Mucosa of rectum (tissue), 2 donors: ENCODE measurements around the gene DPYSL3.

Source experiments
- H3K27ac ChIP-seq, 2 donors: one replicate each; pipeline ENCODE4 v1.7.0; 2013; ENCODE audit warnings: inconsistent platforms in 2 of 2, low read depth in 2 of 2, low read length in 2 of 2
- H3K27me3 ChIP-seq, 2 donors: one replicate each; pipeline ENCODE4 v1.7.0; 2013; ENCODE audit warnings: low read length in 2 of 2; ENCODE audit not compliant: control insufficient read depth in 2 of 2, insufficient read depth in 2 of 2
- H3K36me3 ChIP-seq, 2 donors: one replicate each; pipeline ENCODE4 v1.7.0; 2013; ENCODE audit warnings: low read length in 2 of 2; ENCODE audit not compliant: control insufficient read depth in 2 of 2, insufficient read depth in 2 of 2
- H3K4me1 ChIP-seq, 2 donors: one replicate each; pipeline ENCODE4 v1.7.0; 2013; ENCODE audit warnings: low read length in 2 of 2, mild to moderate bottlenecking in 1 of 2; ENCODE audit not compliant: control insufficient read depth in 2 of 2, insufficient read depth in 2 of 2
- H3K4me3 ChIP-seq, 2 donors: one replicate each; pipeline ENCODE4 v1.7.0; 2013; ENCODE audit warnings: low read length in 2 of 2
- H3K9ac ChIP-seq, 2 donors: one replicate each; pipeline ENCODE4 v1.7.0; 2013; ENCODE audit warnings: low read length in 2 of 2, low read depth in 1 of 2, mild to moderate bottlenecking in 1 of 2
- H3K9me3 ChIP-seq, 2 donors: one replicate each; pipeline ENCODE4 v1.7.0; 2013; ENCODE audit warnings: low read length in 2 of 2; ENCODE audit not compliant: control insufficient read depth in 2 of 2
- donor health status: healthy.
- donor health status: Normal muscosa, but diverticular disease.

DPYSL3 gene

DNA sequence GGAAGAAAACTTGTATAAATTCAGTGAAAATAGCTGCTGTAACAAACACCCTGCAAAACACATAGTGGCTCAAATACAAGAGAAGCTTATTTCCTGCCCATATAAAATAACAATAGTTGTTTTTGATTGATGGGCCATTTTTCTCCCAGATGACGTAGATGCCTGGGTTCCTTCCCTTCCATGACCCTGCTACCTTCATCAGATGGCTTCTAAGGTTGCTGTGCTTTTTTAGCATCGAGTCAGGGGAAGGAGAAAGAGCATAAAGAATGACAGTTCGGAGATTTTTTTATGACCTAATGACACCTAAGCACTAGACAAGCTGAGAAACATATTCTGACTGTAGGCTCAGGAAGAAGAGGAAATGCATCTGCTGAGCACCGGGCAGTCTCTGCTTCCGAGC lies 34.7 kb upstream of the DPYSL3 start:
- H3K27me3 ChIP-seq = no peaks in the 10 kb centered on the region

DNA sequence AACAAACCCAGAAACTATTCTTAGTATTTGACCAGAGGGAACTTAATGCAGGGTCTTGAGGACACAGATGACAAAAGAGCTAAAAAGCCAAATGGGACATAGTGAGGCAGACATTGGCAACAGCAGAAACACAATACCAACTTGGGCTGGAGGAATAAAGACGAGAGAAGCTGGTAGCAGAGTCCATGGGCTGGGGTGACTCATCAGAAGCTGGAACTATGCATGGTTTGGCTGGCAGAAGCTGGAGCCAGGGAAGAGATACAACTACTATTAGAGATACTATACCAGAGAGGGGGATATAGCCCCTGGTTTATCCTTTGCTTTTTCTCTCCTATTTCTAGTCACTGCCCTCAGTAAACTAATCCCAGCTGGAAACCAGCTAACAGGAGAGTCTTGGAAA lies 29.2 kb upstream of the DPYSL3 start:
- H3K4me1 ChIP-seq = no peaks in the 10 kb centered on the region
- no peak overlapping the region for H3K4me3 ChIP-seq
- no peaks in the 10 kb centered on the region for H3K27me3 ChIP-seq
- no peak overlapping the region for H3K9ac ChIP-seq
- no peaks in the 10 kb centered on the region for H3K36me3 ChIP-seq
- H3K27ac ChIP-seq = no peak overlapping the region
- H3K9me3 ChIP-seq = no peaks in the 10 kb centered on the region

More for the DNA sequence above, 34.7 kb upstream of the DPYSL3 start:
- Histone ChIP-seq H3K36me3 (no peaks in the 10 kb centered on the region), H3K27ac (no peak overlapping the region), H3K9ac (no peak overlapping the region), H3K4me1 (no peaks in the 10 kb centered on the region), H3K9me3 (no peaks in the 10 kb centered on the region), H3K4me3 (no peak overlapping the region)

DNA sequence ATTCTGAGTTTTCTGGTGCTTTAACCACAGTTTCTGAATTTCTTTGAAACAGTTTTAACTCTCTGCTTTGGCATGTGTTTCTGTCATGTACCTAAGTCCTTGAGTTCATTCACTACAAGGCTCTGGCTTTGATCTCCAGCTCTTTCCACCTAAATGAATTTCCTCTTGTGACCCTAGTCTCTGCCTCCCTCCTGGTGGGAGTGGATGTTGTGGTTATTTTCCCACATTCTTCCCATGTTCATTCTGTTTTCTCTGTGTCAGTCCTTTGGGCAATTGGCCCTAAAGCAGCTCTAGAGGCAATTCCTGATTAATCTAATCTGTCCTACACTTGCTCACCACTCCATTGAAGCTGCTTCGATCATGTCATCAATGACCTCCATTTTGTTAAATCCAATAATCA lies 28.4 kb upstream of the DPYSL3 start:
- no peaks in the 10 kb centered on the region for H3K36me3 ChIP-seq
- no peak overlapping the region for H3K9ac ChIP-seq
- H3K4me1 ChIP-seq = no peaks in the 10 kb centered on the region
- H3K9me3 ChIP-seq = no peaks in the 10 kb centered on the region
- no peak overlapping the region for H3K4me3 ChIP-seq
- no peak overlapping the region for H3K27ac ChIP-seq
- H3K27me3 ChIP-seq = no peaks in the 10 kb centered on the region

DNA sequence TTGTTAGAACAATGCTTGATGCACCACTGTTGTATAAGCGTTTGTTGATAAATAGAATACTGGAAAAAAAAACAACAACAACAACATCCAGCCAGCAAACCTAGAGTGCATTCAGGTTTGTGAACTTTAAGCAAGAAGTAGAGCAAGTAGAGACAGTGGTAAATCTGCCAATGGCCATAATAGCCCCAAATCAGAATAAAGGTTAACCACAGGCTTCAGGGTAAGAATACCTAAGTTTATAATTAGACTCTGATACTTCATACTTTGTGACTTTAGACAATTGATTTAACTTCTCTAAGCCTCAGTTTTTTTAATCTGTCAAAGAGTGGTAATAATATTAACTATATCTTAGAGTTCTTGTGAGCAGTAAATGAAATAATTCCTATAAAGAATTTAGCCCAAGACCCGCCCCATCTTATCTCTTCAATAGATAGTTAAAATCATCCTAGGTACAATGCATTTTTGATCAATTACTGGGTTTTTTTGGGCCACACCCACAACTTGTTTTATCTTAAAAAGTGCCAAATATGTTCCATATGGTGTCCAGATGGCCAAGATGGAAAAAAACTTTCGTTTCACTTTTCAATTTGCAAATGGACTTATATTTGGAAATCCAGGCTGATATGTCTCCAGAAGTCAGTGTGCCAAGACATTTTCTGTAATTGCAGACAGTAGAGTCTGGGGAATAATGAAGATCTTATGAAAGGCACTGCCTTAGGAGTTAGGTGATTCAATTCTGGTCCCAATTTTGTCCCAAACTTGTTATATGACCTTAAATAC lies 24.5 kb upstream of the DPYSL3 start:
- Histone ChIP-seq H3K4me1 (no peaks in the 10 kb centered on the region), H3K4me3 (no peak overlapping the region), H3K9ac (no peak overlapping the region), H3K36me3 (no peaks in the 10 kb centered on the region), H3K9me3 (no peaks in the 10 kb centered on the region), H3K27me3 (no peaks in the 10 kb centered on the region), H3K27ac (no peak overlapping the region)

DNA sequence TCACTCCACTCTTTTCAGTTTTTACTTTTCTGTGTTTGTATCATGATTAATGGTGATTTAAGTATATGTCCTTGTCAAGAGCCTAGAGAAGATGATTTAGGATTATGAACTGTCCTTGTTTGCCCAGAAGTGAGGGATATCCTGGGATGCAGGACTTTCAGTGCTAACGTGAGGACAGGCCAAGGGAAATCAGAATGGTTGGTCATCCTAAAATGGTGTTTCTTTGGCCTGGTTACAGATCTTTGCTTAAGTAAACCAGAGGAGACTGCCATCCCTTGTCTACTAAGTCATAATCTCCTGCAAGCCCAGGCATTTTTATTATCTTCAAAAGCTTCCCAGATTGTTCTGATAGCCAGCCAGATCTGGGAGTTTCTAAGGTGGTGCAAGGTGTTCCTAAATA lies 22.3 kb upstream of the DPYSL3 start:
- H3K27ac ChIP-seq = no peak overlapping the region
- no peaks in the 10 kb centered on the region for H3K9me3 ChIP-seq
- H3K4me3 ChIP-seq = no peak overlapping the region
- H3K9ac ChIP-seq = no peak overlapping the region
- H3K4me1 ChIP-seq = no peaks in the 10 kb centered on the region
- H3K27me3 ChIP-seq = no peaks in the 10 kb centered on the region
- no peaks in the 10 kb centered on the region for H3K36me3 ChIP-seq

DNA sequence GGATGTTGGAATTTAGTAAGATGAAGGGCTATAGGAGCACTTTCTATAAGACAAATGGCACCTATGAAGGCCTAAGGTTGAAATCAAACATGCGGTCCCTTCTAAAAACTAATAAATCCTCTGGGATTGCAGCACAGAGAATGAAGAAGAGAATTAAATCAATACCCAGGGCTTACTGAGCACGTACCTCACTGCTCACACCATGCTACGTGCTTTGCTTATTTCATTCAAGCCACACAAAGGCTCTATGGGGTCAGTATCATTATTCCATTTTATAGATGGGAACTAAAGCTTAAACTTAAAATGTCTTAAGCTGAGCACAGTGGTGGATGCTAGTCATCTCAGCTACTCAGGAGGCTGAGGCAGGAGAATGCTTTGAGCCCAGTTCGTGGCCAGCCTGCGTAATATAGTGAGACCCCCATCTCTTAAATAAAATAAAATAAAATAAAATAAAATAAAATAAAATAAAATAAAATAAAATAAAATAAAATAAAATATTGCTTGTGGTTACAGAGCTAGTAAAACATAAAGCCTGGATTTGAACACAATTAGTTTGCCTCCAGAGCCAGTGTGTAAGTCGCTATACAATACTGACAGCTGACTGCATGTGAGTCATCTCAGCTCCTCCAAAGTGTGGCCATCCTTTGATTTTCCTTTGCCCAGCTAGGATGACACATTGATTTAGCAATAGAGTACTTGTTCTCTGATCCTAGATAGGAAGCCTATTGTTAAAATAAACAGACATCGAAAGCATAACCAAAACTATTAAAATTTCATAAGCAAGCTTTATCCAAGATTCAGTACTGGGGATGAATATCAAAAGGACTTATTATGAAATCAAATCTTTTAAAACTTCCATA lies 20.9 kb upstream of the DPYSL3 start:
- H3K27ac ChIP-seq = no peak overlapping the region
- no peaks in the 10 kb centered on the region for H3K36me3 ChIP-seq
- H3K4me3 ChIP-seq = no peak overlapping the region
- no peaks in the 10 kb centered on the region for H3K9me3 ChIP-seq
- no peaks in the 10 kb centered on the region for H3K4me1 ChIP-seq
- H3K27me3 ChIP-seq = no peaks in the 10 kb centered on the region
- no peak overlapping the region for H3K9ac ChIP-seq

DNA sequence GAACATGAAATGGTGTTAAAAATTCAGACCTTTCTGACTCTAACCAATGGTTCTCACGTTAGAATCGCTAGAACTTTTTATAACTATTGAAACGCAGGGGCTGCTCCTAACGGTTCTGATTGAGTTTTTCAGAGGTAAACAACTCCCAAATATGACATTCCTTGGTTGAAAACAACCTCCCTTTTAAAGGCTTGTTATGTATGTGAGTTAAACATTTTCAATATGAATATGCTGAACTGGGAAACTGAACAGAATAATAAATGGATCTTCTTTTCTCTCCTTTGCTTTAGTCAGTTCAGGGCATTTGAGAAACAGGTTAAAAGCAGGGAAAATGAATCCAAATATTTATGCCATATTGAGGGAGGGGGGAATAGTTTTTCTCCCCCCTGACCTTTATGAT lies 13.2 kb upstream of the DPYSL3 start:
- H3K4me1 ChIP-seq = no peaks in the 10 kb centered on the region

DNA sequence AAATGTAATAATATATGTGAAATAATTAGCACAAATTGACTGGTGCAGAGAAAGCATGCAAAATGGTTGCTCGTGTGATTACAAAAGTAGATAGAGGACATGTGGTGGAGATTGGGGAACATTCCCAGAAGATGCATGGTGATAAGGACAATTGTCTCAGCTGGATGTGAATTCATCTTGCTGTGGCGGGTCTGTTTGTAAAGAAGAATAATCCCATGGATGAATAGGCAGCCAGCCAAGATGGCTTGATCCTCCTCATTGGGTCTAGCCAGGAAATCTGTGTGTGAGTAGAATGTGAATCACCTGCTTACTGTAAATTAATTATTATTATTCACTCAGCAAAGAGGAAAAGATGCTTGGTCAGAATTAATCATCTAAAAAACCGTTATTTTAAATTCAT lies 12.6 kb upstream of the DPYSL3 start:
- H3K36me3 ChIP-seq = no peaks in the 10 kb centered on the region
- H3K4me1 ChIP-seq = no peaks in the 10 kb centered on the region
- no peaks in the 10 kb centered on the region for H3K27me3 ChIP-seq
- no peak overlapping the region for H3K9ac ChIP-seq
- no peak overlapping the region for H3K4me3 ChIP-seq
- no peak overlapping the region for H3K27ac ChIP-seq
- no peaks in the 10 kb centered on the region for H3K9me3 ChIP-seq

More for the DNA sequence above, 13.2 kb upstream of the DPYSL3 start:
- H3K36me3 ChIP-seq = no peaks in the 10 kb centered on the region
- H3K4me3 ChIP-seq = no peak overlapping the region
- no peak overlapping the region for H3K9ac ChIP-seq
- no peaks in the 10 kb centered on the region for H3K9me3 ChIP-seq
- no peak overlapping the region for H3K27ac ChIP-seq
- H3K27me3 ChIP-seq = no peaks in the 10 kb centered on the region

DNA sequence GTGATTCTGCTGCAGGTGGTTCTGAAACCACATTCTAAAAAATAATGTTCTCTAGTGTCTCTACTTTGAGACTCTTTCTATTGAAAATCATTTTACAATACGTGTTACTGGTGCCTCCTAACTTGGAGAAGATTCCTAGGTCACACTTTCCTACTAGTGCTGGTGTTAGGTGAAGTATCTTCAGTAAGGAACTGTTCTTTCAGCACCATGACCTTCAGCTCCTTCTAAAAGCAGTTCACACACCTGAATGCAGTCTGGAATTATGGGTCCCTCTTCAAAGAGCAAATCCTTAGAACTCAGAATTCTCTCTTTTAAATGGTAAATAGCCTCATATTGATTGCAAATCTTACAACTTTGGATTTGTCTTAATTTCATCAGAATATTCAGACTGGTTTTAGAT lies 10.6 kb upstream of the DPYSL3 start:
- H3K4me3 ChIP-seq = no peak overlapping the region
- H3K9ac ChIP-seq = no peak overlapping the region
- no peaks in the 10 kb centered on the region for H3K4me1 ChIP-seq
- no peaks in the 10 kb centered on the region for H3K36me3 ChIP-seq
- H3K9me3 ChIP-seq = no peaks in the 10 kb centered on the region
- no peaks in the 10 kb centered on the region for H3K27me3 ChIP-seq
- no peak overlapping the region for H3K27ac ChIP-seq

DNA sequence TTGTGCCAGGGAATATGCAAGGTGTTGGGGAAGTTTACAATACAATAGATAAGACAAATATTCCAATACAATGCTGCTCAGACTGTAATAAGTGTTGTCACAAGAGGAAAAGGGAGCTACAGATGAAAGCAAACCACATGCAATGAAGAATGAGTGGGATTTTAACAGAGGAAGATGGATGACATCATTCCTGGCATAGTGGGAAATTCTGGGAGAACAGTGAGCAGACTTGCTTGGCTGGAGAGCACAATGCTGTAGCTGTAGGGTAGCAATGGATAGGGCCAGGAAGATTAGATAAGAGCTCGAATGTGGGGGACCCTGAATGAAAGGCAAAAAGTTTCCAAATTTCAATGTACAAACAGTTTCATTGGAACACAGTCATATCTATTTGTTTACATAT lies 9.5 kb upstream of the DPYSL3 start:
- Histone ChIP-seq H3K27me3 (no peaks in the 10 kb centered on the region), H3K4me1 (no peaks in the 10 kb centered on the region), H3K9ac (no peak overlapping the region)

More for the DNA sequence above, 9.5 kb upstream of the DPYSL3 start:
- H3K4me3 ChIP-seq = no peak overlapping the region
- no peak overlapping the region for H3K27ac ChIP-seq
- H3K36me3 ChIP-seq = no peaks in the 10 kb centered on the region
- no peaks in the 10 kb centered on the region for H3K9me3 ChIP-seq
